Vagina (tissue), 2 donors: ENCODE results near the gene SSR2. TPM values are rescaled to one million over a fixed set of nuclear protein-coding genes. Genes with fewer than 3 reads are reported as not detected.

Source experiments
- DNase-seq, 2 donors: peaks; one replicate each; pipeline ENCODE4 v3.0.0-alpha.2; 2017; ENCODE audit errors: extremely low spot score in 2 of 2
- H3K27ac ChIP-seq: fragments of 200-600 bp; sonication (generic); one replicate; pipeline ENCODE4 v1.5.1; 2019
- H3K27me3 ChIP-seq: fragments of 200-600 bp; sonication (generic); one replicate; pipeline ENCODE4 v1.5.1; 2019
- H3K36me3 ChIP-seq, 2 donors: fragments of 200-600 bp; sonication (generic); one replicate each; pipeline ENCODE4 v1.5.1; 2017 to 2019
- H3K4me1 ChIP-seq: fragments of 200-600 bp; sonication (generic); one replicate; pipeline ENCODE4 v1.5.1; 2019
- H3K4me3 ChIP-seq, 2 donors: fragments of 200-600 bp; sonication (generic); 1 replicate in 1 of 2; 2 replicates in 1 of 2; pipeline ENCODE4 v1.5.1; 2016 to 2019
- H3K9me3 ChIP-seq: fragments of 200-600 bp; sonication (generic); one replicate; pipeline ENCODE4 v1.5.1; 2019
- CTCF ChIP-seq, 3 experiments: fragments of 450-650 bp in 2 of 3; fragments of 200-600 bp in 1 of 3; sonication (generic) in 1 of 3; IDR thresholded peaks; one replicate each; pipeline ENCODE4 v1.5.1; 2017 to 2019; ENCODE audit warnings: antibody characterized with exemption in 3 of 3, mild to moderate bottlenecking in 2 of 3, moderate library complexity in 2 of 3
- POLR2A ChIP-seq, 2 donors: fragments of 450-650 bp; IDR thresholded peaks; one replicate each; pipeline ENCODE4 v1.6.1; 2017; ENCODE audit warnings: antibody characterized with exemption in 2 of 2, mild to moderate bottlenecking in 2 of 2, moderate library complexity in 2 of 2
- POLR2AphosphoS5 ChIP-seq, 2 donors: sonication (generic); formaldehyde crosslinking; IDR thresholded peaks; one replicate each; pipeline ENCODE4 v1.9.0; 2017; ENCODE audit warnings: antibody characterized with exemption in 2 of 2, mild to moderate bottlenecking in 2 of 2, low read depth in 1 of 2; ENCODE audit not compliant: insufficient read depth in 1 of 2
- intact Hi-C: fragments of 100-400 bp; cut with DNase I; formaldehyde crosslinking; loops from one replicate; pipeline ENCODE4 v1.15.1; 2023
- total RNA-seq: library from RNA; depleted of rRNA; stranded (reverse); fragments of >200 nt; gene quantifications from one replicate; pipeline ENCODE4 v1.2.3, GENCODE V29; 2016

The SSR2 gene
- total RNA-seq = 187 TPM

DNA sequence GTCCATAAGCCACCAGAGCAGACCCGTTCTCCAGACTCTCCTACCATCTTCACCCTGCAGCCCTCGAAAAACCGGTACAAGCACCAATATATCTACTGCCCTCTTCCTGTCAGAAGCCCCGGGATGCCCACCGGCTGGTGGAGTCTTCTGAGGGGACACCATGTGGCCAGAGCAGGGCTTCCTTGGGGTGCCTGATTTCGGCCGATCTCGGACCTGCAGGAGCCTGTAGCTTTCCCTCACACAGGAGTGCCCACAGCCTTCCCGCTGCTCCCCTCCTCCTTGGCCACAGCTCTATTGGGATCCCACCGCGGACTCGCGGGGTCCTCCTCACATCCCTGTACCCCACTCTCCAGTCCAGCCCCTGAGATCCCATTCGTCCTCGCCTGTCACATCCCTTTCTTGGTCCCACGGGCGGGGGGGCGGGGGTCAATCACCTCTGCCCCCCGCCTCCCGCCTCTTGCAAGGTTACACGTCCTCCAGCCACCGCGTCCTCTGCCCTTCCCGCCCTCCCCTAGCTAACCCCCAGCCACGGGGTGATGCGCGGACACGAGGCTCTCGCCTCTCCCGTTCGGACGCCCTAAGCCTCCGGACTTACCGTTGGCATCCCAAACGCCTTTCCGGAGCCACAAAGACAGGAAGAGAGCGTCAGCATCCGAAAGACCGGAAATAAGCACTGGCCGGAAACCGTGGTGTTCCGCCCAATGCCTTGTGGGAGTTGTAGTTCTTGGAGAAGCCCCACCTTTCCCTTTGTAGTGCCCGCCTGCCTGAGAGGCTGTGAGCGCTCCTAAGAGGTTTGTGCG, at the start of gene SSR2:
SSR2 (minus strand) TSS at position 659 of the 800 bp plus-strand sequence. CDS start 784 bp downstream, outside the sequence.
- H3K9me3 ChIP-seq = no peaks in the 10 kb centered on the region
- H3K4me3 ChIP-seq = peak within 1 kb of the TSS; percentile 92 to 96
- peak within 1 kb of the TSS; percentile 87 for H3K27ac ChIP-seq
- TF ChIP-seq CTCF (IDR thresholded peaks at IDR 0.05) (no peak), POLR2A (IDR thresholded peaks at IDR 0.05) (no peak), POLR2AphosphoS5 (IDR thresholded peaks at IDR 0.05; ENCODE audit: insufficient read depth in 1 of 2, low read depth in 1 of 2) (peak; percentile 82 to 98)
- intact Hi-C loops = no loop called here
- no peaks in the 10 kb centered on the region for H3K27me3 ChIP-seq
- DNase-seq = peak in 1 of 2 donors; percentile 91
- peaks cover 0 to 35% of the 10 kb centered on the region in 2 donors for H3K36me3 ChIP-seq
- peaks cover 19% of the 10 kb centered on the region for H3K4me1 ChIP-seq

DNA sequence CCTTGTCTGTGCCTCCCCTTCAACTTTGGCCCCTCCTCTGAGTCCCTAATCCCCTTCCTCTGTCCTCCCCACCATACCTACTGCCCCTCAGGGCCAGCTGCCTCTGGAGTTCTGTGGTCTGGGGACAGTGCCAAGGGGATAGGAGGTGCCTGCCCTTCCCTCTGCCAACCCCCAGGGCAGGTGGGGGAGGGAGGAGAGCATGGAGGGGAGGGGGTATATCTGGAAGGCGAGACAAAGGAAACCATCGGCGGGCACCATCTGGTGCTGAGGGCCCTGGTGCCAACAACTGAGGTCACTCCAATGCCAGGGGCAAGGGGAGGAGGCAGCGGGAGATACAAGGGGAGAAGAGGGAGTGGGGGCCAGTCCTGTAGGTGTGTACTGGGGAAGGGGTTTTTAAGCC, 49.8 kb upstream of the SSR2 start:
- TF ChIP-seq POLR2AphosphoS5 (IDR thresholded peaks at IDR 0.05; ENCODE audit: insufficient read depth in 1 of 2, low read depth in 1 of 2) (no peak), POLR2A (IDR thresholded peaks at IDR 0.05) (no peak)
- no peak overlapping the region for H3K27ac ChIP-seq
- intact Hi-C loops = no loop called here
- H3K9me3 ChIP-seq = no peaks in the 10 kb centered on the region
- DNase-seq = no peak
- peaks cover 3% of the 10 kb centered on the region for H3K4me1 ChIP-seq
- no peaks in the 10 kb centered on the region for H3K36me3 ChIP-seq
- no peaks in the 10 kb centered on the region for H3K27me3 ChIP-seq
- H3K4me3 ChIP-seq = no peak overlapping the region

DNA sequence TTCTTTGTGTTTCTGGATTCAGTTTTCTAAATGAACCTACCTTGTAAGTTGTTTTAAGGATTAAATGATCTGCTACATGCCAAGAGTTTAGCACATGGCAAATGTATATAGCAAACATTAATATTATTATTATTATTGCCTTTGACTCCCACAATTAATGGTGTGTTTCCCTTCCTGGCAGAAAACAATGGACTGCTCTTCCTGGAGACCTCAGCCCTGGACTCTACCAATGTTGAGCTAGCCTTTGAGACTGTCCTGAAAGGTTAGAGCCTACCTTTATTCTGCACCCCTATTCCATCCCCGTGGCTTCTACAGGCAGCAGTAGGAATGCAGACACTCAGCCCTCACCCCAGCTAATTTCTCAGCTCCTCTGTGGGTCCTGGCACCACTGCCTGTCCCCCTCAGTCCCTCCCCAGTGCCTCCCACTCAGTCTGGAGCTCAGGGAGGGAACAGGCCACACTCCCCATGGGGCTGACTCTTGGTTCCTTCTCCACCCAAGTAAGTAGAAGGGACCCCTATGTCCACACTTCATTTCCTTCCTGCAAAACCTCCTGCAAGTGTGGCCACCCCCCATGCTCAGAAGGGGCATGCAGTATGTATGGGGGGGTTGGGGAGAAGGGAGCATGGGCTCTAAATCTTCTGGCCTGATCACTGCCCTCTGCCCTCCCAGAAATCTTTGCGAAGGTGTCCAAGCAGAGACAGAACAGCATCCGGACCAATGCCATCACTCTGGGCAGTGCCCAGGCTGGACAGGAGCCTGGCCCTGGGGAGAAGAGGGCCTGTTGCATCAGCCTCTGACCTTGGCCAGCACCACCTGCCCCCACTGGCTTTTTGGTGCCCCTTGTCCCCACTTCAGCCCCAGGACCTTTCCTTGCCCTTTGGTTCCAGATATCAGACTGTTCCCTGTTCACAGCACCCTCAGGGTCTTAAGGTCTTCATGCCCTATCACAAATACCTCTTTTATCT, 49.0 kb upstream of the SSR2 start:
- TF ChIP-seq CTCF (IDR thresholded peaks at IDR 0.05) = no peak
- no peak for TF ChIP-seq POLR2A (IDR thresholded peaks at IDR 0.05)
- H3K9me3 ChIP-seq = no peaks in the 10 kb centered on the region
- H3K4me3 ChIP-seq = no peak overlapping the region
- no peak for DNase-seq
- no peaks in the 10 kb centered on the region for H3K36me3 ChIP-seq
- no peaks in the 10 kb centered on the region for H3K4me1 ChIP-seq
- H3K27ac ChIP-seq = no peak overlapping the region
- no peaks in the 10 kb centered on the region for H3K27me3 ChIP-seq
- intact Hi-C loops = no loop called here

- no peaks in the 10 kb centered on the region for H3K36me3 ChIP-seq
- no peaks in the 10 kb centered on the region for H3K4me1 ChIP-seq
- intact Hi-C loops = no loop called here
These were observed 46.5 kb upstream of the SSR2 start for GRCh38 chr1:156067262-156067661.

More at GRCh38 chr1:156067262-156067661, 46.5 kb upstream of the SSR2 start:
- Histone ChIP-seq H3K4me3 (no peak overlapping the region), H3K27me3 (no peaks in the 10 kb centered on the region), H3K9me3 (no peaks in the 10 kb centered on the region), H3K27ac (no peak overlapping the region)
- TF ChIP-seq CTCF (IDR thresholded peaks at IDR 0.05) (no peak), POLR2A (IDR thresholded peaks at IDR 0.05) (no peak), POLR2AphosphoS5 (IDR thresholded peaks at IDR 0.05; ENCODE audit: insufficient read depth in 1 of 2, low read depth in 1 of 2) (no peak)
- no peak for DNase-seq
